Adrenal gland (tissue), 5 donors: ENCODE measurements around the gene FGFRL1.

Source experiments
- CTCF ChIP-seq, 6 experiments: fragments of 450-650 bp in 4 of 6; fragments of 200-600 bp in 2 of 6; sonication (generic) in 1 of 6; IDR thresholded peaks; 1 replicate in 5 of 6; 2 replicates in 1 of 6; pipeline versions ENCODE4 v1.5.1 to v1.8.0; 2016 to 2021; ENCODE audit warnings: antibody characterized with exemption in 6 of 6, mild to moderate bottlenecking in 2 of 6, moderate library complexity in 1 of 6
- POLR2A ChIP-seq, 2 donors: fragments of 450-650 bp; IDR thresholded peaks; one replicate each; pipeline ENCODE4 v1.6.1; 2017; ENCODE audit warnings: antibody characterized with exemption in 2 of 2, mild to moderate bottlenecking in 2 of 2, moderate library complexity in 1 of 2
- donor health status: DM: no; HTN: no; CAD: no.

- TF ChIP-seq CTCF (IDR thresholded peaks at IDR 0.05) (no peak), POLR2A (IDR thresholded peaks at IDR 0.05) (no peak)
These were observed 14.4 kb upstream of the FGFRL1 start for GRCh38 chr4:996997-997374.
